ENCODE results near the gene CFAP65. TPM values are rescaled to one million over a fixed set of nuclear protein-coding genes. Genes with fewer than 3 reads are reported as not detected.
A peak's percentile ranks its signal among the peaks of the same experiment; 100 is the strongest.

Gene CFAP65
- total and polyA plus RNA-seq, 2 of the 13 experiments (the other 11 are each of a cell fraction or from before 2014, with no cell fraction given): 0.05 TPM; not detected in 1

DNA sequence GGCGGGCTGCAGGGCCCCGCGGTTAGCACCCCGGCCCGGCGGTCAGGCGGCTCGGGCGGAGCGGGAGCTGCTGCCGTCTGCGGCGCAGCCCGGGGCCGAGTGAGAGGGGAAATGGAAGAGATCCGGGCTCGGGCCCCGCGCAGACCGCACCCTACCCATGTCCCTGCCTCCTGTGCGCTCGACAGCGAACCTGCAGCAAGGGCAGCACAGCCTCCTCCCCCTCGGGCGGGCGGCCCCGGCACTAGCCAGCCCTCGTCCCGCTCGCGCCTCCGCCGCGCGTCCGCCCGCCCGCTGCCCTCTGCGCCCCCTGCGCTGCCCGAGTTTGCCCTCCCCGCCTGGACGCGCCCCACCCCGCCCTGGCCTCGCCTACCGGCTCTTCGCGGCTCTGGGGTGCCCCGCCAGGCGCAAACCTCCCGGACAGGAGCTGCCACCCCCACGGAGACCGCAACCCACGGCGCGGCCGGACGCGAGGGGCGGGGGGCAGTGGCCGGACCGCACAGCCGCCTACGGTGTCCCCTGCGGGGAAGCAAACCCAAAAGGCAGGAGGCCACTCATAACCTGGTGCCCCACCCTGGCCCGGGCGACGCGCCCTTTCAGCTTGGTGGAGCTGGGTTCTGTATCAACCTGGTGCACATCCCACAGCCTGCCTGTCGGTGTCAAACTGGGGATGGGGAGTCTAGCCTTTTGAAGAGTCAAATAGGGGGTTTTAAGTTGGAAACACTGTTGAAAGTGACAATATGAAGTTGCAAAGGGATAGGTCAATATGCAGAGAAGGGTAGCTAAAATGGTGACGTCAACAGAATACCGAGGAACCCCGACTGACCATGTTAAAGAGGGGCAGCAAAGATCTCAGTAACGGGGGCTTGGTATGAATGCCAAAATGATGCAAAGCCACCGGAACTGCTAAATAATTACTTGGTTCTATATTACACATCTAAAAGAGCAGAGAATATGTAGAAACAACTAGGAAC is 19.8 kb upstream of the CFAP65 start, which contains the start of gene IHH (continued):
- TF ChIP-seq, protein P1, sequence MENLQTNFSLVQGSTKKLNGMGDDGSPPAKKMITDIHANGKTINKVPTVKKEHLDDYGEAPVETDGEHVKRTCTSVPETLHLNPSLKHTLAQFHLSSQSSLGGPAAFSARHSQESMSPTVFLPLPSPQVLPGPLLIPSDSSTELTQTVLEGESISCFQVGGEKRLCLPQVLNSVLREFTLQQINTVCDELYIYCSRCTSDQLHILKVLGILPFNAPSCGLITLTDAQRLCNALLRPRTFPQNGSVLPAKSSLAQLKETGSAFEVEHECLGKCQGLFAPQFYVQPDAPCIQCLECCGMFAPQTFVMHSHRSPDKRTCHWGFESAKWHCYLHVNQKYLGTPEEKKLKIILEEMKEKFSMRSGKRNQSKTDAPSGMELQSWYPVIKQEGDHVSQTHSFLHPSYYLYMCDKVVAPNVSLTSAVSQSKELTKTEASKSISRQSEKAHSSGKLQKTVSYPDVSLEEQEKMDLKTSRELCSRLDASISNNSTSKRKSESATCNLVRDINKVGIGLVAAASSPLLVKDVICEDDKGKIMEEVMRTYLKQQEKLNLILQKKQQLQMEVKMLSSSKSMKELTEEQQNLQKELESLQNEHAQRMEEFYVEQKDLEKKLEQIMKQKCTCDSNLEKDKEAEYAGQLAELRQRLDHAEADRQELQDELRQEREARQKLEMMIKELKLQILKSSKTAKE (CRISPR knock-in tag; IDR thresholded peaks at IDR 0.05; ENCODE audit: borderline replicate concordance): no peak
- TF ChIP-seq NRL (CRISPR knock-in tag; IDR thresholded peaks at IDR 0.05; ENCODE audit: borderline replicate concordance) (0 out of 2 replicates have a peak, but pooled peaks have one; percentile 25), ZNF674 (CRISPR knock-in tag; IDR thresholded peaks at IDR 0.05; ENCODE audit: low read depth) (no peak), UBTF (CRISPR knock-in tag; IDR thresholded peaks at IDR 0.05) (peak; percentile 65; the same call in 1 of the 2 replicates), MAFK (conservative IDR thresholded peaks at IDR 0.05 in 1 of 2, IDR thresholded peaks at IDR 0.05 in 1 of 2; ENCODE audit: low read length in 2 of 2) (peak in 1 of 2 experiments; percentile 14; a peak in 1 of 4 replicates), ZNF549 (CRISPR knock-in tag; IDR thresholded peaks at IDR 0.05) (no peak), RBFOX2 (IDR thresholded peaks at IDR 0.05; ENCODE audit: low read depth, low read length) (peak; percentile 58; the same call in 1 of the 2 replicates), HOMEZ (CRISPR knock-in tag; IDR thresholded peaks at IDR 0.05; ENCODE audit: low read depth) (no peak), SP4 (CRISPR knock-in tag; IDR thresholded peaks at IDR 0.05) (no peak), ATF7 (IDR thresholded peaks at IDR 0.05) (peak; percentile 95), ATF7 (CRISPR knock-in tag; IDR thresholded peaks at IDR 0.05) (no peak)
- TF ChIP-seq, protein P2, sequence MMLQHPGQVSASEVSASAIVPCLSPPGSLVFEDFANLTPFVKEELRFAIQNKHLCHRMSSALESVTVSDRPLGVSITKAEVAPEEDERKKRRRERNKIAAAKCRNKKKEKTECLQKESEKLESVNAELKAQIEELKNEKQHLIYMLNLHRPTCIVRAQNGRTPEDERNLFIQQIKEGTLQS (CRISPR knock-in tag; IDR thresholded peaks at IDR 0.05): no peak
- TF ChIP-seq, protein P3, sequence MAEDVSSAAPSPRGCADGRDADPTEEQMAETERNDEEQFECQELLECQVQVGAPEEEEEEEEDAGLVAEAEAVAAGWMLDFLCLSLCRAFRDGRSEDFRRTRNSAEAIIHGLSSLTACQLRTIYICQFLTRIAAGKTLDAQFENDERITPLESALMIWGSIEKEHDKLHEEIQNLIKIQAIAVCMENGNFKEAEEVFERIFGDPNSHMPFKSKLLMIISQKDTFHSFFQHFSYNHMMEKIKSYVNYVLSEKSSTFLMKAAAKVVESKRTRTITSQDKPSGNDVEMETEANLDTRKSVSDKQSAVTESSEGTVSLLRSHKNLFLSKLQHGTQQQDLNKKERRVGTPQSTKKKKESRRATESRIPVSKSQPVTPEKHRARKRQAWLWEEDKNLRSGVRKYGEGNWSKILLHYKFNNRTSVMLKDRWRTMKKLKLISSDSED (CRISPR knock-in tag; IDR thresholded peaks at IDR 0.05): no peak
- TF ChIP-seq, protein P4, sequence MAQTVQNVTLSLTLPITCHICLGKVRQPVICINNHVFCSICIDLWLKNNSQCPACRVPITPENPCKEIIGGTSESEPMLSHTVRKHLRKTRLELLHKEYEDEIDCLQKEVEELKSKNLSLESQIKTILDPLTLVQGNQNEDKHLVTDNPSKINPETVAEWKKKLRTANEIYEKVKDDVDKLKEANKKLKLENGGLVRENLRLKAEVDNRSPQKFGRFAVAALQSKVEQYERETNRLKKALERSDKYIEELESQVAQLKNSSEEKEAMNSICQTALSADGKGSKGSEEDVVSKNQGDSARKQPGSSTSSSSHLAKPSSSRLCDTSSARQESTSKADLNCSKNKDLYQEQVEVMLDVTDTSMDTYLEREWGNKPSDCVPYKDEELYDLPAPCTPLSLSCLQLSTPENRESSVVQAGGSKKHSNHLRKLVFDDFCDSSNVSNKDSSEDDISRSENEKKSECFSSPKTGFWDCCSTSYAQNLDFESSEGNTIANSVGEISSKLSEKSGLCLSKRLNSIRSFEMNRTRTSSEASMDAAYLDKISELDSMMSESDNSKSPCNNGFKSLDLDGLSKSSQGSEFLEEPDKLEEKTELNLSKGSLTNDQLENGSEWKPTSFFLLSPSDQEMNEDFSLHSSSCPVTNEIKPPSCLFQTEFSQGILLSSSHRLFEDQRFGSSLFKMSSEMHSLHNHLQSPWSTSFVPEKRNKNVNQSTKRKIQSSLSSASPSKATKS (CRISPR knock-in tag; IDR thresholded peaks at IDR 0.05): no peak
- TF ChIP-seq, protein P5, sequence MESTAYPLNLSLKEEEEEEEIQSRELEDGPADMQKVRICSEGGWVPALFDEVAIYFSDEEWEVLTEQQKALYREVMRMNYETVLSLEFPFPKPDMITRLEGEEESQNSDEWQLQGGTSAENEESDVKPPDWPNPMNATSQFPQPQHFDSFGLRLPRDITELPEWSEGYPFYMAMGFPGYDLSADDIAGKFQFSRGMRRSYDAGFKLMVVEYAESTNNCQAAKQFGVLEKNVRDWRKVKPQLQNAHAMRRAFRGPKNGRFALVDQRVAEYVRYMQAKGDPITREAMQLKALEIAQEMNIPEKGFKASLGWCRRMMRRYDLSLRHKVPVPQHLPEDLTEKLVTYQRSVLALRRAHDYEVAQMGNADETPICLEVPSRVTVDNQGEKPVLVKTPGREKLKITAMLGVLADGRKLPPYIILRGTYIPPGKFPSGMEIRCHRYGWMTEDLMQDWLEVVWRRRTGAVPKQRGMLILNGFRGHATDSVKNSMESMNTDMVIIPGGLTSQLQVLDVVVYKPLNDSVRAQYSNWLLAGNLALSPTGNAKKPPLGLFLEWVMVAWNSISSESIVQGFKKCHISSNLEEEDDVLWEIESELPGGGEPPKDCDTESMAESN (CRISPR knock-in tag; conservative IDR thresholded peaks at IDR 0.05): 0 out of 2 replicates have a peak, but pooled peaks have one; percentile 16

Data from HepG2 (cell line).